Activated naive CD4-positive, alpha-beta T cell treated with anti-CD3 and anti-CD28 coated beads, Interleukin-2, amount 10 ng/mL, durations not matched to agents 7 days and 5 days (primary cell): ENCODE measurements around the gene FAM90A1.
"Not testable (repeated sequence)": the region's sequence is repeated elsewhere in the genome, so short reads cannot be mapped to it uniquely, and the experiment has no call there.

Experiments
- CTCF ChIA-PET: fragments of 350-600 bp; sonication (Branson Sonifier 250); formaldehyde crosslinking; loops from one replicate; lab custom pipeline; 2021; ENCODE audit warnings: antibody characterized with exemption; lab: Charles Lee
- DNase-seq: peaks from one replicate; pipeline ENCODE4 v3.0.0-alpha.2; 2020
- H3K27ac Mint-ChIP-seq: one replicate; pipeline ENCODE4 v1.8.0; 2021; ENCODE audit warnings: mild to moderate bottlenecking, moderate library complexity, mixed read lengths
- H3K27me3 Mint-ChIP-seq: one replicate; pipeline ENCODE4 v1.8.0; 2021; ENCODE audit warnings: mild to moderate bottlenecking, mixed read lengths
- H3K36me3 Mint-ChIP-seq: one replicate; pipeline ENCODE4 v1.8.0; 2021; ENCODE audit warnings: mixed read lengths
- H3K4me1 Mint-ChIP-seq: one replicate; pipeline ENCODE4 v1.8.0; 2021; ENCODE audit warnings: mixed read lengths
- H3K4me3 Mint-ChIP-seq: one replicate; pipeline ENCODE4 v1.8.0; 2021; ENCODE audit warnings: mild to moderate bottlenecking, moderate library complexity, mixed read lengths
- H3K9me3 Mint-ChIP-seq: one replicate; pipeline ENCODE4 v1.8.0; 2021; ENCODE audit warnings: mixed read lengths

The FAM90A1 gene

GRCh38 chr12:8224782-8225181 lies 2.6 kb downstream of the FAM90A1 start:
- H3K9me3 Mint-ChIP-seq, H3K27ac Mint-ChIP-seq, H3K27me3 Mint-ChIP-seq, CTCF ChIA-PET, H3K4me3 Mint-ChIP-seq, DNase-seq, H3K36me3 Mint-ChIP-seq: not testable (repeated sequence)
- peaks cover 13% of the 10 kb centered on the region for H3K4me1 Mint-ChIP-seq

GRCh38 chr12:8223646-8224045 lies 3.8 kb downstream of the FAM90A1 start:
- H3K27ac Mint-ChIP-seq, CTCF ChIA-PET, H3K36me3 Mint-ChIP-seq, H3K9me3 Mint-ChIP-seq, DNase-seq, H3K4me3 Mint-ChIP-seq: not testable (repeated sequence)
- peaks cover 12% of the 10 kb centered on the region for H3K27me3 Mint-ChIP-seq
- H3K4me1 Mint-ChIP-seq: peaks cover 13% of the 10 kb centered on the region

DNA sequence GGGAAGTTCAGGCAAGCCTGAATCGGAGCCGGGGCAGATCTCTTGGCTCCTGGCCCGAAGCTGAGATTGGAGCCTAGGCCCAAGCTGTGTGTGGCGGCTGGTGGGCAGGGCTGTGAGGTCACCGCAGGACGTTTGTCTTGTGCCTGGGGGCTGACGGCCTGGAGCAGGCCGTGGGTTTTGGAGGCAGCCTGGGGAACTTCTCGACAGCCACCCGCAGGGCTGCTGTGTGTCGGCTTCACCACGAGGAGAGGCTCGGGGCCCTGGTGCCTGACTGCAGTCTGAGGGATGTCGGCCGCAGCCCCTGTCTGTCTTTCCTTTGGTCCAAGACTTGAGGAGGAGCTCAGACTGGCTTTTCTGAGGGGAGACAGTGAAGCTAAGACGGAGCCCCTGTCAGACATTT lies 5.1 kb downstream of the FAM90A1 start:
- H3K27ac Mint-ChIP-seq, DNase-seq, H3K9me3 Mint-ChIP-seq, CTCF ChIA-PET, H3K4me3 Mint-ChIP-seq, H3K4me1 Mint-ChIP-seq, H3K36me3 Mint-ChIP-seq: not testable (repeated sequence)
- H3K27me3 Mint-ChIP-seq: peaks cover 12% of the 10 kb centered on the region

GRCh38 chr12:8221844-8222243 lies 5.6 kb downstream of the FAM90A1 start:
- H3K9me3 Mint-ChIP-seq, H3K36me3 Mint-ChIP-seq, CTCF ChIA-PET, H3K4me1 Mint-ChIP-seq, DNase-seq, H3K27ac Mint-ChIP-seq, H3K4me3 Mint-ChIP-seq: not testable (repeated sequence)
- H3K27me3 Mint-ChIP-seq: peaks cover 12% of the 10 kb centered on the region

GRCh38 chr12:8221375-8221774 lies 6.0 kb downstream of the FAM90A1 start:
- H3K27ac Mint-ChIP-seq, DNase-seq, H3K4me3 Mint-ChIP-seq, CTCF ChIA-PET, H3K36me3 Mint-ChIP-seq, H3K4me1 Mint-ChIP-seq, H3K9me3 Mint-ChIP-seq: not testable (repeated sequence)
- H3K27me3 Mint-ChIP-seq: peaks cover 11% of the 10 kb centered on the region

DNA sequence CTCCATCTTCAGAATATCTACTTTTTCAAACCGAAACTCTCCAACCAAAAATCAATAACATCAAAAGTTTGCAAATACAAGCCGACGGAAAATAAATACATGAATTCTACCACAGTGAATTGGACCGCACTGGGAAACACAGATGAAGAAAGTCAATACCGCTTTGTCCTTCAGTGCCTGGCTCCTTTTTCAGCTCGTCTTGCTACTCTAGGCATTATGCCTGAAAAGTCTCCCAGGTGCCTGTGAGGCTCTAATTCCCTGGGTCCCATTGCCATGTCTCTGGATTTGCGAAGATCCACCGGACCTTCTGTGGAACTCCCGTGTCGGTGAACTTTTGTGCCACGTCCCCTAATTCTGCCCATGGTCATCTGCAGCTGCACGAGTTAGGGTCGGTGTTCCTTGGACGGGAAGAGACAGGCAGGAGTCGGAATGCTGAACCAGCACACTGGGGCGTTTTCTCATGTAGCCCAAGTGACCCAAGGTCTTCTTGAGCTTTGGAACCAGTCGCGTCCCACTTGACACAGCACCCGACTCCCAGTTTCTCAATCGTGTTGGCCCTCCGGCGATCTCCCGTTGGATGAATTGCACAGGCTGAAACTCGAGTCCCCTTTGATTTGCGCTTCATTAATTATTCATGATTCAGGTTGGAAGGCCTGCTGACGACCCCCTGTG lies 8.6 kb downstream of the FAM90A1 start:
- H3K9me3 Mint-ChIP-seq, H3K4me1 Mint-ChIP-seq, H3K27me3 Mint-ChIP-seq, H3K27ac Mint-ChIP-seq, H3K4me3 Mint-ChIP-seq, CTCF ChIA-PET, DNase-seq, H3K36me3 Mint-ChIP-seq: not testable (repeated sequence)

GRCh38 chr12:8197685-8198308 lies 29.6 kb downstream of the FAM90A1 start:
- CTCF ChIA-PET: interaction anchor here (1.2 kb wide), 1 partner anchor 34 kb away, joined by 4 read pairs; no protein-coding TSS in a partner anchor
- H3K27me3 Mint-ChIP-seq, H3K27ac Mint-ChIP-seq, H3K36me3 Mint-ChIP-seq, DNase-seq, H3K9me3 Mint-ChIP-seq, H3K4me3 Mint-ChIP-seq: not testable (repeated sequence)
- H3K4me1 Mint-ChIP-seq: peaks cover 15% of the 10 kb centered on the region

DNA sequence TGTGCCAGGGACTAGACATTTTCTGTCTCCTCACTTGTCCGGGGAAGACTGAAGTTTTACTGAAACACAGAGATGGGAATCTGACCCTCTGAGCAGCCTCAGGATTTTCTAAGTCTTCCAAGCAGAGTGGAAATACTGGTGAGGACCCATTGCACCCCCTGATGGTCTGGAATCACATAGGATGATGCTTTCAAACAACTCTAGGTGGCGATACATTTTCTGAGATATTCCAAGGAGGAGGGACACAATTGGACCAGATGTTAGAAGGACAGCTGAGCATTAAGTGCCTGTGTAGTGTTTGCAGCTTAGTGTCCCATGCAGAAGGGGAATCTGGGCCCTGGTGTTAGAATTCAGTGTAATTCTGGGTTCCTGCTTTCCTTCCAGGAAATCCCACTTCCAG lies 39.3 kb downstream of the FAM90A1 start:
- H3K27ac Mint-ChIP-seq, CTCF ChIA-PET, H3K27me3 Mint-ChIP-seq, H3K4me1 Mint-ChIP-seq, H3K4me3 Mint-ChIP-seq, H3K9me3 Mint-ChIP-seq, H3K36me3 Mint-ChIP-seq, DNase-seq: not testable (repeated sequence)

GRCh38 chr12:8184206-8184605 lies 43.2 kb downstream of the FAM90A1 start:
- H3K9me3 Mint-ChIP-seq, CTCF ChIA-PET, DNase-seq, H3K4me3 Mint-ChIP-seq, H3K36me3 Mint-ChIP-seq, H3K27ac Mint-ChIP-seq, H3K27me3 Mint-ChIP-seq: not testable (repeated sequence)
- H3K4me1 Mint-ChIP-seq: peaks cover 11% of the 10 kb centered on the region

GRCh38 chr12:8183346-8183745 lies 44.1 kb downstream of the FAM90A1 start:
- H3K27ac Mint-ChIP-seq, H3K4me3 Mint-ChIP-seq, CTCF ChIA-PET, DNase-seq, H3K9me3 Mint-ChIP-seq, H3K36me3 Mint-ChIP-seq, H3K27me3 Mint-ChIP-seq: not testable (repeated sequence)
- H3K4me1 Mint-ChIP-seq: peaks cover 11% of the 10 kb centered on the region

GRCh38 chr12:8182923-8183322 lies 44.5 kb downstream of the FAM90A1 start:
- H3K4me1 Mint-ChIP-seq: peaks cover 11% of the 10 kb centered on the region
- H3K4me3 Mint-ChIP-seq, CTCF ChIA-PET, H3K27me3 Mint-ChIP-seq, H3K27ac Mint-ChIP-seq, H3K36me3 Mint-ChIP-seq, DNase-seq, H3K9me3 Mint-ChIP-seq: not testable (repeated sequence)

DNA sequence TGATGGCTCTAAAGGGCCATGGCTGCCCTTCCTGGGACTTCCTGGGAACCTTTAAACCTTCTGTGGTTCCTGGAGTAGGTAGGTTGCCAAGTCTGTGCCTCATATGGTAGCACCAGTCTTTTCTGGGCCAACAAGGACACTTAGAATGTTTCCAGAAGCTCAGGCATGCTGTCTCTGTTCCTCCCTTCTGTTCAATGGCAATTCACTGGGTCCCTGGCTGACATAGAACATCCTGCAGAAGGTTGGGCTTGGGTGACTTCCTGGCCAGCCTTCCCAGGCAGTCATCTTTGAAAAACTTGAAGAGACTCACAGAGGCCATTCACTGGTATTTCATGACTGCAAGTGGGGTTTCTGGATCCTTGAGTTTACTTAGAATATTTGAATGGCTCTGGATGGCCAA lies 46.1 kb downstream of the FAM90A1 start:
- H3K36me3 Mint-ChIP-seq, H3K27ac Mint-ChIP-seq, H3K9me3 Mint-ChIP-seq, H3K27me3 Mint-ChIP-seq, DNase-seq, CTCF ChIA-PET: not testable (repeated sequence)
- H3K4me1 Mint-ChIP-seq: peaks cover 11% of the 10 kb centered on the region
- peak overlapping the region; percentile 52 for H3K4me3 Mint-ChIP-seq

- H3K4me1 Mint-ChIP-seq: peaks cover 11% of the 10 kb centered on the region
- H3K27ac Mint-ChIP-seq: peak overlapping the region; percentile 79
- H3K4me3 Mint-ChIP-seq: peak overlapping the region; percentile 66
- H3K9me3 Mint-ChIP-seq, H3K27me3 Mint-ChIP-seq, H3K36me3 Mint-ChIP-seq, CTCF ChIA-PET: not testable (repeated sequence)
- peak; percentile 87 for DNase-seq
Measured at GRCh38 chr12:8179989-8180585, 47.3 kb downstream of the FAM90A1 start.

DNA sequence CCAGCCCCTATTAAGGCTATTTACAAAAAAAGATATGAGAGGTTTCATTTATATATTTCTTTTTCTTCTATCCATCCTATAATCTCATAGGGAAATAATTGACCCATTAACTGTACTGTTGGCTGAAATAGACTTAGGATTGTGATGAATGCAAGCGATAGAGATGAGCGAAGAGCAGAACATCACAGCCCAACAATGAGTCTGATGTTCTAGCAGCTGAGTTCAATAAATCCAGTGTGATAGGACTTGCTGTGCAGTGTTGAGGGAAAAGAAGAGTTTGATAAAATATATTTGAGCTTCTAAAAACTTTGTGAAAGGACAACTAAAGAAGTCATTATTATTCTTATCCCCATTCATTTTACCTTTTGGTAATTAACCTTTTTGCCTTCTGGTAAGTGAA lies 54.5 kb downstream of the FAM90A1 start:
- H3K36me3 Mint-ChIP-seq, H3K4me3 Mint-ChIP-seq, H3K27ac Mint-ChIP-seq, H3K9me3 Mint-ChIP-seq, H3K4me1 Mint-ChIP-seq, CTCF ChIA-PET, DNase-seq: not testable (repeated sequence)
- H3K27me3 Mint-ChIP-seq: peaks cover 20% of the 10 kb centered on the region
